ENCODE results near the gene ENOSF1. TPM values are rescaled to one million over a fixed set of nuclear protein-coding genes. Genes with fewer than 3 reads are reported as not detected.

Gene ENOSF1
- total and polyA plus RNA-seq, 2 of the 4 experiments (the other 2 are of a cell fraction), result 12.2 to 12.6 TPM

DNA sequence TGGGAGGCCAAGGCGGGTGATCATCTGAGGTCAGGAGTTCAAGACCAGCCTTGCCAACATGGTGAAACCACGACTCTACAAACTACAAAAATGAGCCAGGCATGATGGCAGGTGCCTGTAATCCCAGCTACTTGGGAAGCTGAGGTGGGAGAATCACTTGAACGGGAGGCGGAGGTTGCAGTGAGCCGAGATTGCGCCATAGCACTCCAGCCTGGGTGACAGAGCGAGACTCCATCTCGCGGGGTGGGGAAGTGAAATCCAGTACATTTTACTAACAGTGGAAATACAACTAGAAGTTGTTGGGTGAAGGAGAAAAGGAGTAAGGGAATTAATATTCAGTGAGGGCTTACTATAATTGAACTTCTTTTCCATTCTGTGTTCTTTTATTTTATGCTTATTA lies 13.2 kb upstream of the ENOSF1 start:
- Histone ChIP-seq H3K9me1 (ENCODE audit: insufficient read depth, low read length) (no peaks in the 10 kb centered on the region), H4K8ac (ENCODE audit: low read depth in 2 of 2, low read length in 2 of 2) (no peak overlapping the region), H3K27me3 (ENCODE audit: control insufficient read depth, insufficient read depth, low read length) (no peaks in the 10 kb centered on the region), H3K56ac (ENCODE audit: extremely low read depth, insufficient read depth, low read length) (no peak overlapping the region), H4K20me1 (ENCODE audit: insufficient read depth, low read length) (no peaks in the 10 kb centered on the region), H4K91ac (ENCODE audit: insufficient read depth, low read depth, low read length) (no peak overlapping the region), H2BK20ac (ENCODE audit: low read depth, low read length) (no peak overlapping the region), H2BK120ac (ENCODE audit: low read depth, low read length) (no peak overlapping the region), H3K79me1 (ENCODE audit: low read depth in 1 of 2, low read length in 2 of 2) (no peaks in the 10 kb centered on the region), H3K4me2 (ENCODE audit: low read depth, low read length) (no peak overlapping the region), H3K4me3 (ENCODE audit: insufficient read depth, low read depth, low read length) (no peak overlapping the region), H3K9ac (ENCODE audit: low read depth, low read length) (no peak overlapping the region), H4K5ac (ENCODE audit: low read depth, low read length) (no peak overlapping the region), H2BK15ac (ENCODE audit: low read depth, low read length) (no peak overlapping the region), H3K4ac (ENCODE audit: low read depth, low read length) (no peak overlapping the region), H2BK5ac (ENCODE audit: low read depth, low read length, poor library complexity, severe bottlenecking) (no peak overlapping the region), H3K4me1 (ENCODE audit: control insufficient read depth, insufficient read depth, low read length) (no peaks in the 10 kb centered on the region), H3K18ac (ENCODE audit: low read depth, low read length) (no peak overlapping the region), H3K9me3 (ENCODE audit: control insufficient read depth, insufficient read depth, low read length) (no peaks in the 10 kb centered on the region), H2AFZ (replicated peaks; ENCODE audit: low read length, poor library complexity) (no peak overlapping the region), H2AK5ac (ENCODE audit: low read depth, low read length) (no peak overlapping the region), H3K23ac (ENCODE audit: low read depth, low read length) (no peak overlapping the region), H3K14ac (replicated peaks; ENCODE audit: low read depth, low read length) (no peak overlapping the region), H2AK9ac (replicated peaks; ENCODE audit: low read depth, low read length, poor library complexity) (no peak overlapping the region), H3K27ac (ENCODE audit: insufficient read depth, low read length) (no peak overlapping the region), H3K36me3 (ENCODE audit: control insufficient read depth, insufficient read depth, low read length) (0 out of 2 replicates have a peak, but pooled peaks cover 1% of the 10 kb centered on the region)
- DNase-seq, result no peak
- no peak for TF ChIP-seq RFX5 (IDR thresholded peaks at IDR 0.05; ENCODE audit: low read depth, low read length)
- peak; percentile 15; the same call in 1 of the 2 replicates for TF ChIP-seq CEBPB (IDR thresholded peaks at IDR 0.05; ENCODE audit: low read depth, low read length)
- no peak for ATAC-seq (ENCODE audit: low read depth)
- WGBS, 2 experiments (ENCODE audit: extremely low coverage in 2 of 2, insufficient read length in 1 of 2), result no CpG with 5 or more reads among the region's 9 CpGs
- intact Hi-C loops (cut with micrococcal nuclease), result no loop called here
- BruUV-seq (replicated peaks), result no TSS peak
- ChIA-PET POLR2A (ENCODE audit: unreplicated experiment) (no interaction called here), CTCF (no interaction called here)
- in situ Hi-C loops (cut with MboI; ENCODE audit: low sequenced_read_pairs), result no loop called here
- dilution Hi-C loops (cut with HindIII; ENCODE audit: low sequenced_read_pairs, unreplicated experiment), result no loop called here
